GM21423 (cell line): ENCODE data around the gene DCAF8L2.
"Not testable (repeated sequence)": the region's sequence is repeated elsewhere in the genome, so short reads cannot be mapped to it uniquely, and the experiment has no call there.

Source experiments
- ATAC-seq: cut with Tn5 transposase; IDR thresholded peaks from one replicate; pipeline ENCODE4 v1.9.1; 2021; ENCODE audit warnings: mild to moderate bottlenecking, moderate library complexity; ENCODE audit not compliant: unreplicated experiment

DCAF8L2 gene

DNA sequence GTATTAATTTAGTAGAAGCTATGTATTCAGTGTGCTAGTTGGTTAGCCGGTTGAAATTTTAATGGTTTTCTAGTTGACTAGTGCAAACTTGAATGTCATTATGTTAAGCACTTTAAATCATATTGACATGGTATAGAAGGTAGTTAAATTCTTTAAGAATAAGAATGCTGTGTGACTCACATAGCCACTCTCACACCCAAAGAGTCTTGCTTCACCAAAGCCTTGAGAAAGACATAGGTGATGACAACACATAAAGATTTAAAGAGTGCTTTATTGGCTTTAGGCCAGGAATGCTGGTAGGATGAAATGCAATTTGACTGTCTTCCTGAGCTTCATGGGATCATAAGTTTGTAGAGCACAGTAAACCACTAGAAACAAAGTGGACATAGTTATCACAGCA is 85.3 kb downstream of the DCAF8L2 start:
- ATAC-seq = no peak

DNA sequence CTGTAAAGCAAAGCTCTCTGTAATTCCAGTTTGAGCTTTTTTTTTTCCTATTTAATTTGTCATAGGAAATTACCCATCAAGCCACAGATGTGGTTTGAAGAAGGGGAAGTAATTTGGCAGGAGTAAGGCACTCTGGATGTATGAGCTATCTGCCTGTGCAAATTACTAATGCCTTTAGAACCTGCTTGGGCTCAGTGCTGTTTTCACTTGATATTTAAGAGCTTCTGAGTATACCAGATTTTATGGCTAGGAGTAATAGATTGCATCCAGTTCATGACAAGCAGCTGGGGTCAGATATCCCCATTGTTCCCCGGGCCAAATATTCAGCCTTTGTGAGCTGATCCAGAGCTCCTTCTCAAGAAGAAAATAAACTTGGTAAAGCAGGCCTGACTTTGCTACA is 89.1 kb downstream of the DCAF8L2 start:
- no peak for ATAC-seq

DNA sequence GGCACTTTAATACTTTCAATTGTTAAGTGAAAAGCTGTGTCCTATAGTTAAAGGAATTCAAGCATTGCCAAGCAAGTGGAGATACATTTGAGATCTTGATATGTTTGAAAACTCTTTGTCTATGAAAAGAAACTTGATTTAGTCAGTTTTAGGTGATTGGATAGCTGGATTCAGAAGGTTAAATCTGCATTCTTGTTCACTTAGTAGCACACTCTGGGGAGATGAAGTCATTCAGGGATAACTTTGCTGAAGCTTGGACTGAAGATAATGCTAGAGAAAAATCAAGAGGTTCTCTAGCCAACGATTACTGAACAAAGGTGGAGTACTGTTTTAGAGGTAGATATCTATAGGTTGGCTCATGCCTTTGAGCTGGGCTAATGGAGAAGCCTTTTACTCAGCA is 90.6 kb downstream of the DCAF8L2 start:
- no peak for ATAC-seq

DNA sequence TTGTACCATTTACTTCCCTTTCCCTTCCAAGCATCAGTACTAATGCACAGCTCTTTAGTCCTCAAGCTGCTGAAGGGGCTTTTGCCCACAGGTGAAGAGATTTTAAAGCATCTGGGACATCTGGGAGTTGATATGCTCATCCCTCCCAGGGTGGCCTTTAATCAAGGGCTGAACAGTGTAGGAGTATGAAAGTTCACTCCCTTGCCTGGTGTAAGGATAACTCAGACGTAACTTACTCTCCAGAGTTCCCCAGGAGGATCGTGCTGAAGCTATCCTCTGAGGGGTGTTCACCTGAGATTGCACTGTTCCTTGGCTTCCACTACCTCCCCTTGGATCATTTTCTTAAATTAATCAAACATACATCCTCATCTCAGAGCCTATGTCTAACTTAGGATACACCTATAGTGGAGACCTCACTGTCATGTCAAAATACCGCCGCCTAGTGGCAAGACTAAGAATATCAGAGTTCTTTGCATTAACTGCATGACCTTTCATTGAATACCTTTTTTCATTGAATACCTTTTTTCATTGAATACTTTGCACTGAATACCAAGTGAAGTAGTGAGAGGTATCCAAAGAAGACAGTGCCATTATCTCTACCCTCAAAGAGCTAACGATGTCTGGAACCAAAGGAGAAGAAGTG is 93.5 kb downstream of the DCAF8L2 start:
- not testable (repeated sequence) for ATAC-seq

DNA sequence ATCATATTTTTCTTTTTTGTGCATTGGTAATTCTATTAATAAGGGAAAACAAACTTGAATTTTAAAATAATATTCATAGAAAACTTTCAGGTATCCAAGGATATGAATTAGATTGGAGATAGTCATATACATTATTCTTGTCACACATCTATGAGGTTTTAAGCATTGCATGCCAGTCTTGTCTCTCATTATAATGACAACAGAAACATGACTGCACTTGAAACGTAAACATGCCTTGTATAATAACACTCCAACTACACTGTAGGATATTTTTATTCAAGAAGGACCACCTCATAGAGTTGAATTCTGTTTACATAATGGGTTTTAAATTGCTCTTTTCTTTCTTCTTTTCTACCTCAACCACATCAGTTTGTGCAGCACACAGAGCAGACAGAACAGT is 104.5 kb downstream of the DCAF8L2 start:
- no peak for ATAC-seq

DNA sequence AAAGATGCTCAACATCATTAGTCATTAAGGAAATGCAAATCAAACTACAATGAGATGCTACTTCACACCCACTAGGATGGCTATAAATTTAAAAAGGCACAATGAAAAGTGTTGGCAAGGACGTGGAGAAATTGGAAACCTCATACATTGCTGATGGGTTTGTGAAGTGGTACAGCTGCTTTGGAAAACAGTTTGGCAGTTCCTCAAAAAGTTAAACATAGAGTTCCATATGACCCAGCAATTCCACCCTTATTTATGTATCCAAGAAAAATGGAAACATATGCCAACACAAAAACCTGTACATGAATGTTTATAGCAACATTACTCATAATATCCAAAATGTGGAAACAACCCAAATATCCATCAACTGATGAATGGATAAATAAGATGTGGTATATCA is 116.4 kb downstream of the DCAF8L2 start:
- no peak for ATAC-seq

DNA sequence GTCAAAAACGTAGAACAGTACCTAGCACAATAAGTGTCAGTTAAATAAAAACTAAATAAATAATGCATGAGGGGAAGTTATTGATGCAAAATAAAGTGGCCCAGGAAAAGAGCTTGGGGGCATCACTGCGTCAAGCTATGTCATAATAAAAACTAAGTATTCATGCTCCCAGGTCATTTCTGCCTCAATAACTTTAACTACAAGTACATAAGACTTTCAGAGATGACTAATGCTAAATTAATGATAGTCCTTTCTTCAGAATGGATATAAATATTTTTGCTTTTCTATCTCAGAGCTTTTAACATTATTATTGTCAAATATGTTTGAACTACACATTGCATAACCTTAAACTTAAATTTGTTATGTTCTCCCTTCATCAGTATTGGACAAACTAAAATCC is 125.5 kb downstream of the DCAF8L2 start:
- ATAC-seq = no peak

DNA sequence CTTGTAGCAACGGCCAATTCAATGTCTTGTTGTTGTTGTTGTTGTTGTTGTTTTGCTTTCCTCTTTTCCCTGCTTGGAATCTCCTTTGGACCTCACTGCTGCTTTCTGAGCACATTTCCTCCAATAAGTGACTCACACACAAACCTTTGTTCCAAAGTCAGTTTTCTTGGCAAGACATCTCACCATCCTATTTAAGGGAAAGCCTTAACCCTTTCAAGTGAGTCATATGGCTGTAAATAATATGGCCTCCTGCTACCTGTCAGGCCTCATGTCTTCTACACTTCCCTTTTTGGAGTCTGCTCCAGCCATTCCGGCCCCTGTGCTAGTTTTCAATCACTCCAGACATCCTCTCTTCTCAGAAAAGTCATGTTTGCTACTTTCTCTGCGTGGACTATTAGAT is 138.1 kb downstream of the DCAF8L2 start:
- ATAC-seq = no peak

DNA sequence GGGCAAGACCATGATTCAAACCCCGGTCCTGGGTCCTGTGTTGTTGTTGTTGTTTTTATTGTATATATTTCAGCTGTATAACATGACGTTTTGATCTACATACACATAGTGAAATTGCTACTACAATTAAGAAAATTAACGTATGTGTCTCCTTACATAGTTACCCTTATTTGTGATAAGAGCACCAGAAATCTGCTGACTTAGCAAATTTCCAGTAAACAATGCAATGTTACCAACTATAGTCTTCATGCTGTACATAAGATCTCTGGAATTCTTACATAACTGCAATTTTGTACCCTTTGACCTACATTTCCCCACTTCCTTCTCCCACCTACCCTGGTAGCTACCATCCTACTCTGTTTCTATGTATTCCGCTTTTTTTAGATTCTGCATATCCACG is 141.8 kb downstream of the DCAF8L2 start:
- ATAC-seq = no peak

DNA sequence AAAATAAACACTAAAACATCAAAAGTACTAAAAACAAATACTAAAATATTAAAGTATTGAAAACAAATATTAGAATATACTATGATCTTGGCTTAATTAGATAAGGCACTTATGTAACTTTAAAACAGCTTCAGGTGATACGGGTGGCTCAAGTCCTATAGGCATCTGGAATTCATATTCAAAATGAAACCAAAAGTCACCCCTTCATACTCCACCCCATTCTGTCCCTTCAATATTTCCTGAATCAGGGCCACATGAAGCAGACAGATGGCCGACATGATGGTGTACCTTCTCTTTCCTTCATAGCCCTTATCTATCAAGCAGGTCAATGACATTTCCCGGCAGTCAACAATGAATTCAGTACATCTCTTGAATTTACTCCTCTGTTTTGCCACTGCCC is 145.8 kb downstream of the DCAF8L2 start:
- ATAC-seq = no peak

DNA sequence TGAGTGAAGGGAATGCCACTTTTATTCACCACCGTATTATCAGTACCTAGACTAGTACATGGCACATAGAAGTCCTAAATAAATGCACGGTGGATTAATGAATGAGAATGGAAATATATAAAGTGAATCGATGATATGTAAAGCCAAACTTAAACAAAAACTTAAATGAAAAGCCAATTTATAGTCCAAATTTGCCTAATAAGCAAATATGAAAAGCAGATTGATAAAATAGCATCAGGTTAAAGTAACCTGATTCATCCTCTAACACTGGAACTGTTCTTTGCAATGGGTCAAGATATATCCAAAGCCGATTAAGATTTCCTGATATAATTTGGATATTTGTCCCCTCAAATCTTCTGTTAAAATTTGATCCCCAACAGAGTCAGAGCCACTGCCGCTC is 150.8 kb downstream of the DCAF8L2 start:
- no peak for ATAC-seq

DNA sequence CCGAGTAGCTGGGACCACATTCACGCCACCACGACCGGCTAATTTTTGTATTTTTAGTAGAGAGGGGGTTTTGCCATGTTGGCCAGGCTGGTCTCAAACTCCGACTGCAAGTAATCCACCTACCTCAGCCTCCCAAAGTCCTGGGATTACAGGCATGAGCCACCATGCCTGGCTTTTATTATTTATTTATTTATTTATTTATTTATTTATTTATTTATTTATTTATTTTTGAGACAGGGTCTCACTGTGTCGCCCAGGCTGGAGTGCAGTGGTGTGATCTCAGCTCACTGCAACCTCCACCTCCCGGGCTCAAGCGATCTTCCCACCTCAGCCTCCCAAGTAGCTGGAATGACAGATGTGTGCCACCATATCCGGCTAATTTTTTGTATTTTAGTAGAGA is 153.4 kb downstream of the DCAF8L2 start:
- ATAC-seq = not testable (repeated sequence)

DNA sequence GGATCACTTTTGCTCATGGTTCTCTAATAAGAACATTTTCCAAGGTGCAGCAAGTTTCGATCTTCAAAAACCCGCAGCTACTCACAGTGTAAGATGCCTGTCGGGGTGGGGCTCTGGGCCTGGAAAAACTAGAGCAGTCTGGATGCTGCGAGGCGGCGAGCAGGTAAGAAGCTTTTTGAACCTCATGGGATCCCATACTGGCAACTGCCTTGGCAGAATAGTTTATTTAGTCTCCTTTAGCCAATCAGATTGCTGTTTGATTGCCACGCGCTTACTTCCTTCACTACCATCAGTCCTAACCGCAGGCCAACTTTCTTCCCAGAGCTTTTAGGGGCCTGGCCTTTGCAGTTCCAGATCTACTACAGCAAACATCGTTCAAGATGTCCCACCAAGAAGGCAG is 156.4 kb downstream of the DCAF8L2 start:
- no peak for ATAC-seq

DNA sequence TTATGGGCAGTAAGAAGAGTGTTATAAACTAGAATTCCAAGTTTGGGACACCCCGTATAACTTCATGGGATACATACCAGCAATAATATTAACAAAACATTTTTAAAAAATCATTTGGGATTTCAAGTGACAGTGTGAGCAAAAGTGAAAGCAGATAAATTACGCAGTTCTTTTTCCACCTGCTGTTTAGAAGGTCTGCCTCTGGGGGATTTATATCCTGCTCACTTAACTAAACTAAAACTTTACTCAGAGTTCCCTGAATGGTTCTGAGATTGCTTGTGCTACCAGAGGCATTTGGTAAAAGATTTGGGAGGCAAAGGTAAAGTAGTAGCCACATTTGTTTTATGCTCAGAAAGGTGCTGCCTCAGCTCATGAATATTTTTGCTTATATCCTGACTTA is 160.2 kb downstream of the DCAF8L2 start:
- ATAC-seq = not testable (repeated sequence)

DNA sequence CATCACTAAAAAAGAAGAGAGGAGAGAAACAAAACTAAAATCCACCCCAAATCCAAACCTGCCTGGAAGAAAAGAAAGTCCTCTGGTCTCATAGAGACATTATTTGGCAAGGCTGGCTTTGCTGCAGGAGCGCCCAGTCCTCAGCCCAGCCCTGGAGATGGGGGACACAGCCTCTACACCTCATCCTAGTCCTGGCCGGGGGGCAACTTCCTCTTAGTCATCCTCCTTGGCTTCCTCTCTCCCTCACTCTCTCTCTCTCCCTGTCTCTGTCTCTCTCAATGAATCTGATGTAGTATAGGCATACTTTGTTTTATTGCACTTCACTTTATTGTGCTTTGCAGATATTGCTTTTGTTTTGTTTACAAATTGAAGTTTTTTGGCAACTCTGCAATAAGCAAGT is 161.8 kb downstream of the DCAF8L2 start:
- ATAC-seq = no peak

DNA sequence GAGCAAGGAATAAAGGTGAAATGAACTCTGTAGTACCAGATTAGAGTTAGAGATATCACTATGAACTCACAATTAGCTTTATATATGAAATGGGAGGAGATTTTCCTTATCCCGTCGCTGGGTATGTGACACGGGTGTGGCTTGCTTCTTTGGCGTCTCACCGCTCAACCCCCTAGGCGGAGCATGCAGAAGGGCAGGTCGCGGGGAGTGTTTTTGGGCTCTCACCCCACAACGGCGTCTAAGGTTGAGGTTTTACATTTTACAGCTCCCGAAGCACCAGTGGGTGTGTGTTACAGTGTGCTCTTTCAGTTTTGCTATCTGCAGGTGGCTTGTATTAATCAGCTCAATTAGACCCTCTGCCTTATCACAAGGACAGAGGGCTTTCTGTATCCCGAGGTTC is 175.6 kb downstream of the DCAF8L2 start:
- no peak for ATAC-seq

DNA sequence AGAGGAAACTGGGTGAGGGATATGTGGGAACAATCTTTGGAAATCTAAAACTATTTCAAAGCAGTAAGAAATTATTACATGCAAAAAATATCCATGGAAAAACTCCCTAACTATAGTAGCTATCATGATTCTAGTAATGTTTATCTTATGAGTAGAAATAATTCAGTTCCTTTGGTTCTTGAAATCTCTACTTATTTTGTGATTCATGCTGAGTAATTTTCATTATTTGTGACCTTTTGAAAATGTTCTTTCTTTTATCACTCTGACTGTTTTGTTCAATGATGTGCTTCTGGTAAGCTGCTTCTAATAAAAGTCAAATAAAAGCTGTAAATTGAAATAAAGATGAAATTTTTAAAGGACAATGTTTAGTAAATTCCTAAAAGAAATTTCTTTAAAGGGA is 177.2 kb downstream of the DCAF8L2 start:
- ATAC-seq = no peak

DNA sequence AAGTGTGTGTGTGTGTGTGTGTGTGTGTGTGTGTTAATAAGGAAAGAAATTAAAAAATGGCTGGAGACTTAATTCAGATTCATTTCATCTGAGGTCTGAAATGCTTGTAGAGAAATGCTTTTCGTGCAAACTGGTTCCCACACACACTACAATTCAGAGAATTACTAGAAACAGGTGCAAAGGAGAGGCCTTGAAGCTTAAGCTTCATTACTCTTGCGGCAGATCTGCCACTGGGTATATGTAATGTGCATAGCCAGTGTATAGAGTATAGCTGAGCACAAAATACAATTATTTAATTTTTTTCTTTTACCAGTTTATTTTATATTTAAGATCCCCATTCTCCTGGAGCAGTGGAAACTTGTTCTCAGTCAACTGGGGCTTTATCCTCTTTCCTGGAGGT is 185.8 kb downstream of the DCAF8L2 start:
- ATAC-seq = no peak

DNA sequence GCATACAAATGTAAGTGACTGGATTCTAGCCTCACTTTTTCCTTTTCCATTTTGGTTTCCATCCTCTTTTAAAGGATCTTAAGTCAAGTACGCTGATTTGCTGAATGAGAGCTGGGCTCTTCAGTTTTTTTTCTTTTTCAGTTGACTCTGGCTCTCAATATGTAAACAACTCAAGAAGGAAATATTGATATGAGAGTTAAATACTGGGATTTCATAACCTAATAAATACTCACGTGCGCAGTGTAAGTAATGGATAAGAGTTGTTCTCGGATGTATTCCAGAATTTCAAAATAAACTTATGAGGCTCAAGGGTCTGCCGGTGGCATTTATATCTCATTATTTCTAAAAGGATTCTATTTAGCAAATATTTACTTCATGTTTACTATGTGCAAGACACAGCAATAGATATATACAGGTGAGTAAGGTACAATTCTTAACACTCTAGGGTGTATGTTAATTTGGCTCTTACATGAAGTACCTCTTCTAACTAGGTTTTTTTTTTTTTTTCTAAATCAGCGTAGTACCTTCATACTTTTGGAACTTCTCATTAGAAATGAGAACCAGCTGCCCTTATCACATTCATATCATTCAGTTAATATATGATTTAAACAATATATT is 206.6 kb downstream of the DCAF8L2 start:
- ATAC-seq = no peak

DNA sequence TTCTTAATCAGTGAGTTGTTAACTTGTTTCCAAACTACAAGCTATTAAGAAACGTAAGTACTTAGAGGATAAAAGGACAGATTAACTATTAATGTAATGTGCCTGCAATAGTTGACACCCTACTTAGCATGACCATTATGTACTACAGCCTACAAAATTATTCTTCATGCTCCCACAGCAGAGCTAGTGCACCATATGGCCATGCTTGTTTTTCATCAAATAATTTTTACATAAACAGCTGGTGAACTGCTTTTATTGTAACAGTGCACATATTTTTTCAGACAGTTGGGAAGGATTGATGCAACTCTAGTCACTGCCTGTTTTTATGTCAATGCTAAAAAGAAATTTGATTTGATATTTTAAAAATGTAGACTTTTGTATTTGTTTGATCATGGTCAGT is 207.4 kb downstream of the DCAF8L2 start:
- no peak for ATAC-seq
